ENCODE results near the gene PRTN3.

GRCh38 chr19:835210-835810 lies 5.5 kb upstream of the PRTN3 start:
- no peak for TF ChIP-seq POLR2A (IDR thresholded peaks at IDR 0.05; ENCODE audit: low read length)
- TF ChIP-seq GATA1 (IDR thresholded peaks at IDR 0.05; ENCODE audit: low read depth, low read length) = no peak

Data from erythroblast (primary cell).